DND-41 (cell line): ENCODE measurements around the gene TNXB.

Experiments
- ATAC-seq: fragments of 200-7000 bp; cut with Tn5 transposase; 3 replicates; pipeline ENCODE4 v1.9.1; 2021; ENCODE audit warnings: low read depth; ENCODE audit not compliant: insufficient read depth
- DNase-seq: peaks from one replicate; pipeline ENCODE4 v3.0.0-alpha.2; 2020
- H2AFZ ChIP-seq: 2 replicates; pipeline ENCODE4 v1.6.0; 2012; ENCODE audit warnings: low read depth, low read length
- H3K27ac ChIP-seq: 2 replicates; pipeline ENCODE4 v1.5.1; 2012; ENCODE audit warnings: low read length, inconsistent platforms
- H3K27me3 ChIP-seq: fragments of 200-600 bp; sonication (generic); 2 replicates; pipeline ENCODE4 v1.6.0; 2012; ENCODE audit warnings: low read length, mild to moderate bottlenecking, inconsistent platforms; ENCODE audit not compliant: insufficient read depth, poor library complexity
- H3K36me3 ChIP-seq: 2 replicates; pipeline ENCODE4 v1.5.1; 2012; ENCODE audit warnings: low read length, inconsistent platforms; ENCODE audit not compliant: insufficient read depth
- H3K4me1 ChIP-seq: 2 replicates; pipeline ENCODE4 v1.5.1; 2012; ENCODE audit warnings: mild to moderate bottlenecking, low read length; ENCODE audit not compliant: insufficient read depth
- H3K4me2 ChIP-seq: 2 replicates; pipeline ENCODE4 v1.6.0; 2012; ENCODE audit warnings: mild to moderate bottlenecking, moderate library complexity, low read length, inconsistent platforms; ENCODE audit not compliant: insufficient read depth
- H3K4me3 ChIP-seq, 2 experiments: fragments of 200-600 bp in 1 of 2; shearing (Covaris generic) in 1 of 2; 2 replicates each; pipeline ENCODE4 v1.5.1; 2012 to 2016; ENCODE audit warnings: inconsistent platforms in 2 of 2, low read length in 2 of 2, mild to moderate bottlenecking in 2 of 2, low read depth in 1 of 2, moderate library complexity in 1 of 2
- H3K79me2 ChIP-seq: 2 replicates; pipeline ENCODE4 v1.6.0; 2012; ENCODE audit warnings: low read length, inconsistent platforms; ENCODE audit not compliant: insufficient read depth
- H3K9ac ChIP-seq: 2 replicates; pipeline ENCODE4 v1.6.0; 2012; ENCODE audit warnings: low read depth, mild to moderate bottlenecking, inconsistent platforms, low read length, moderate library complexity
- H3K9me3 ChIP-seq: 2 replicates; pipeline ENCODE4 v1.5.1; 2012; ENCODE audit warnings: low read length, moderate library complexity, mild to moderate bottlenecking, inconsistent platforms; ENCODE audit not compliant: insufficient read depth, severe bottlenecking
- H4K20me1 ChIP-seq: 2 replicates; pipeline ENCODE4 v1.6.0; 2012; ENCODE audit warnings: low read length; ENCODE audit not compliant: insufficient read depth
- CTCF ChIP-seq: IDR thresholded peaks from 2 replicates; pipeline ENCODE4 v1.5.1; 2012; ENCODE audit warnings: borderline replicate concordance, low read length, moderate library complexity, mild to moderate bottlenecking; ENCODE audit not compliant: poor library complexity, severe bottlenecking; ENCODE audit errors: extremely low read depth
- EZH2 ChIP-seq: IDR thresholded peaks from 3 replicates; pipeline ENCODE4 v1.6.1; 2012; ENCODE audit warnings: borderline replicate concordance, low read depth, mild to moderate bottlenecking, moderate library complexity, low read length, inconsistent platforms; ENCODE audit not compliant: severe bottlenecking

TNXB gene

GRCh38 chr6:32140420-32141046 lies 31.4 kb upstream of the TNXB start:
- Histone ChIP-seq H3K27me3 (peaks cover 1% of the 10 kb centered on the region), H2AFZ (no peak overlapping the region), H3K4me1 (no peaks in the 10 kb centered on the region), H3K9ac (no peak overlapping the region), H3K4me3 (no peak overlapping the region), H3K27ac (no peak overlapping the region), H4K20me1 (no peaks in the 10 kb centered on the region), H3K9me3 (no peaks in the 10 kb centered on the region), H3K36me3 (no peaks in the 10 kb centered on the region), H3K4me2 (no peak overlapping the region), H3K79me2 (no peaks in the 10 kb centered on the region)
- ATAC-seq (no peak), DNase-seq (no peak)
- TF ChIP-seq EZH2 (no peak), CTCF (no peak)

DNA sequence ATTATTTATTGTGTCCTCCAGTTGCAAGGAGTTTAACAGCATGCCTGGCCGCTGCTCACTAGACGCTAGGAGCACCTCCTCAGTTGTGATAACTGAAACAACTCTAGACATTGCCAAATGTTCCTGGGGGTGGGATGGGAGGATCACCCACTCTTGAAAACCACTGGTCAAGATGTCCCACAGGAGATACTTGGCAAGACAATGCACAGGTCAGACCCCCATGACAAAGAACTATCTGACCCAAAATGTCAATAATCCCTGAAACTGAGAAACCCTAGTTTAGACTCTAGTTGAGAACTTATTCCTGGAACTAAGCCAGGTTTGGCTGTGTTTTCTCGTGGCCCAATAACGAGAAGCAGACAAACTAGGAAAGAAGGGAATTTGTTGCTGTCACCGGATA lies 30.5 kb upstream of the TNXB start:
- TF ChIP-seq EZH2, result no peak
- no peak for TF ChIP-seq CTCF
- no peak for DNase-seq
- no peak overlapping the region for H2AFZ ChIP-seq
- no peaks in the 10 kb centered on the region for H3K4me1 ChIP-seq
- H3K36me3 ChIP-seq, result no peaks in the 10 kb centered on the region
- no peak overlapping the region for H3K27ac ChIP-seq
- no peaks in the 10 kb centered on the region for H3K9me3 ChIP-seq
- H3K9ac ChIP-seq, result no peak overlapping the region
- no peak overlapping the region for H3K4me2 ChIP-seq
- no peaks in the 10 kb centered on the region for H4K20me1 ChIP-seq
- no peaks in the 10 kb centered on the region for H3K79me2 ChIP-seq
- no peak for ATAC-seq
- no peak overlapping the region for H3K4me3 ChIP-seq
- no peaks in the 10 kb centered on the region for H3K27me3 ChIP-seq

GRCh38 chr6:32137454-32137853 lies 28.3 kb upstream of the TNXB start:
- TF ChIP-seq EZH2, result no peak
- no peak for TF ChIP-seq CTCF
- H3K9ac ChIP-seq, result no peak overlapping the region
- DNase-seq (no peak), ATAC-seq (no peak)
- no peaks in the 10 kb centered on the region for H3K9me3 ChIP-seq
- H3K27me3 ChIP-seq, result no peaks in the 10 kb centered on the region
- no peak overlapping the region for H3K4me3 ChIP-seq
- no peak overlapping the region for H3K4me2 ChIP-seq
- H2AFZ ChIP-seq, result no peak overlapping the region
- H4K20me1 ChIP-seq, result no peaks in the 10 kb centered on the region
- no peaks in the 10 kb centered on the region for H3K4me1 ChIP-seq
- no peaks in the 10 kb centered on the region for H3K79me2 ChIP-seq
- H3K27ac ChIP-seq, result no peak overlapping the region
- no peaks in the 10 kb centered on the region for H3K36me3 ChIP-seq

DNA sequence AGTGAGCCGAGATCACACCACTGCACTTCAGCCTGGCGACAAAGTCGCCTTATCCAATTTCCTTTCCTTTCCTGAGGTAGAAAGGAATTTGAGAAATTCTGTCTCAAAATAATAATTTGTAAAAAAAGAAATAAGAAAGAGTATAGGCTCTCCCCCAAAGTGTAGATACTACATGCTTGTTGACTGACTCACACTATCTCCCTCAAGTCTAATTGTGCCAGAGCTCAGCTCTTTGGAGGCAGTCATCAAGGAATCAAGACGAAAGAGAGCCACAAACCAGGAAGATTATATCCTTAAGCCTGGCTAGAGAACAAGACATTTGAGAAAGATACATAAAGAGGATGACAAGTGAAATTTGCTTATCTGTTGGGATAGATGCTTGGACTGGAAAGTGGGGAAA lies 24.6 kb upstream of the TNXB start:
- TF ChIP-seq CTCF (no peak), EZH2 (no peak)
- ATAC-seq (no peak), DNase-seq (no peak)
- H2AFZ ChIP-seq, result no peak overlapping the region
- no peak overlapping the region for H3K4me3 ChIP-seq
- H3K9ac ChIP-seq, result no peak overlapping the region
- no peak overlapping the region for H3K4me2 ChIP-seq
- 0 out of 2 replicates have a peak, but pooled peaks cover 4% of the 10 kb centered on the region for H3K36me3 ChIP-seq
- no peak overlapping the region for H3K27ac ChIP-seq
- no peaks in the 10 kb centered on the region for H4K20me1 ChIP-seq
- H3K27me3 ChIP-seq, result no peaks in the 10 kb centered on the region
- H3K9me3 ChIP-seq, result no peaks in the 10 kb centered on the region
- peaks cover 16% of the 10 kb centered on the region for H3K4me1 ChIP-seq
- peaks cover 11% of the 10 kb centered on the region for H3K79me2 ChIP-seq
